Adrenal gland (tissue), 5 donors: Measurements from ENCODE around the gene KIF16B.

Experiments
- POLR2A ChIP-seq, 2 donors: fragments of 450-650 bp; IDR thresholded peaks; one replicate each; pipeline ENCODE4 v1.6.1; 2017; ENCODE audit warnings: antibody characterized with exemption in 2 of 2, mild to moderate bottlenecking in 2 of 2, moderate library complexity in 1 of 2
- TF ChIP-seq, protein P1 (sequence below), 6 experiments: fragments of 450-650 bp in 4 of 6; fragments of 200-600 bp in 2 of 6; sonication (generic) in 1 of 6; IDR thresholded peaks; 1 replicate in 5 of 6; 2 replicates in 1 of 6; pipeline versions ENCODE4 v1.5.1 to v1.8.0; 2016 to 2021; ENCODE audit warnings: antibody characterized with exemption in 6 of 6, mild to moderate bottlenecking in 2 of 6, moderate library complexity in 1 of 6
- donor health status: DM: no; HTN: no; CAD: no.

DNA sequence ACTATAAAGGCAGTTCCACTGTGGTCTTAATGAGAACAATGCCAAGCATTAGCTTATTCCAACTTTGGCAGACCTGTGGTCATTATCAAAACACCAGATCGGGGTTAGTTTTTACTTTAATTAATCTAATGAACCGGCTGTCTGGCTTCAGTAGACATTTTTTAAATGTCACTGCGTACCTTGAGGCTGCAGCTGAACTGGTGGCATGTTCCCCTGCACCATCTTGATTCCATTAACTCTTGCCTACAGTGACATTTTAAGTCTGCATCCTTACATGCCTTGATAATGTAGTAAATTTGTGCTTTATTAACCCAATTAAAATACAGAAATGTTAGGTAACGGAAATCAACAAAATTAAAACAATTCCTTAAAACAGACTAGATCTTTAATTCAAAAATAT is 127.0 kb downstream of the KIF16B start:
- TF ChIP-seq, protein P1, sequence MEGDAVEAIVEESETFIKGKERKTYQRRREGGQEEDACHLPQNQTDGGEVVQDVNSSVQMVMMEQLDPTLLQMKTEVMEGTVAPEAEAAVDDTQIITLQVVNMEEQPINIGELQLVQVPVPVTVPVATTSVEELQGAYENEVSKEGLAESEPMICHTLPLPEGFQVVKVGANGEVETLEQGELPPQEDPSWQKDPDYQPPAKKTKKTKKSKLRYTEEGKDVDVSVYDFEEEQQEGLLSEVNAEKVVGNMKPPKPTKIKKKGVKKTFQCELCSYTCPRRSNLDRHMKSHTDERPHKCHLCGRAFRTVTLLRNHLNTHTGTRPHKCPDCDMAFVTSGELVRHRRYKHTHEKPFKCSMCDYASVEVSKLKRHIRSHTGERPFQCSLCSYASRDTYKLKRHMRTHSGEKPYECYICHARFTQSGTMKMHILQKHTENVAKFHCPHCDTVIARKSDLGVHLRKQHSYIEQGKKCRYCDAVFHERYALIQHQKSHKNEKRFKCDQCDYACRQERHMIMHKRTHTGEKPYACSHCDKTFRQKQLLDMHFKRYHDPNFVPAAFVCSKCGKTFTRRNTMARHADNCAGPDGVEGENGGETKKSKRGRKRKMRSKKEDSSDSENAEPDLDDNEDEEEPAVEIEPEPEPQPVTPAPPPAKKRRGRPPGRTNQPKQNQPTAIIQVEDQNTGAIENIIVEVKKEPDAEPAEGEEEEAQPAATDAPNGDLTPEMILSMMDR (IDR thresholded peaks at IDR 0.05) = no peak
- TF ChIP-seq POLR2A (IDR thresholded peaks at IDR 0.05) = no peak
